Mesendoderm (in vitro differentiated cells): ENCODE results near the gene CENPX.
A peak's percentile ranks its signal among the peaks of the same experiment; 100 is the strongest.

Experiments used
- DNase-seq: peaks from one replicate; pipeline ENCODE4 v3.0.0; 2013
- H2AK5ac ChIP-seq: 2 replicates; pipeline ENCODE4 v1.6.1; 2013; ENCODE audit warnings: low read length, inconsistent platforms
- H2BK120ac ChIP-seq: 2 replicates; pipeline ENCODE4 v1.6.1; 2013; ENCODE audit warnings: low read depth, mild to moderate bottlenecking, low read length, moderate library complexity, mixed read lengths
- H2BK15ac ChIP-seq: replicated peaks from 2 replicates; pipeline ENCODE4 v1.6.1; 2013; ENCODE audit warnings: low read depth, mild to moderate bottlenecking, moderate library complexity
- H2BK5ac ChIP-seq: 2 replicates; pipeline ENCODE4 v1.6.1; 2013; ENCODE audit warnings: low read length, inconsistent platforms
- H3K18ac ChIP-seq: 2 replicates; pipeline ENCODE4 v1.6.1; 2013; ENCODE audit warnings: mild to moderate bottlenecking, low read length, mixed read lengths
- H3K23ac ChIP-seq: one replicate; pipeline ENCODE4 v1.6.1; 2013; ENCODE audit warnings: low read length
- H3K27ac ChIP-seq: 2 replicates; pipeline ENCODE4 v1.5.1; 2013; ENCODE audit warnings: low read depth, mild to moderate bottlenecking, inconsistent platforms, low read length, moderate library complexity
- H3K27me3 ChIP-seq: 2 replicates; pipeline ENCODE4 v1.6.1; 2013; ENCODE audit warnings: low read length, control low read depth, mild to moderate bottlenecking, inconsistent platforms; ENCODE audit not compliant: insufficient read depth, poor library complexity
- H3K36me3 ChIP-seq: 2 replicates; pipeline ENCODE4 v1.6.1; 2013; ENCODE audit warnings: low read length, inconsistent platforms; ENCODE audit not compliant: control insufficient read depth, insufficient read depth
- H3K4ac ChIP-seq: one replicate; pipeline ENCODE4 v1.6.1; 2013; ENCODE audit warnings: low read depth, mild to moderate bottlenecking, low read length, moderate library complexity
- H3K4me1 ChIP-seq: 2 replicates; pipeline ENCODE4 v1.6.1; 2013; ENCODE audit warnings: low read depth, low read length, inconsistent platforms; ENCODE audit not compliant: control insufficient read depth
- H3K4me2 ChIP-seq: 2 replicates; pipeline ENCODE4 v1.6.1; 2013; ENCODE audit warnings: low read length
- H3K4me3 ChIP-seq: 2 replicates; pipeline ENCODE4 v1.5.1; 2013; ENCODE audit warnings: mild to moderate bottlenecking, low read length
- H3K56ac ChIP-seq: one replicate; pipeline ENCODE4 v1.6.1; 2013; ENCODE audit warnings: low read length
- H3K79me1 ChIP-seq: 2 replicates; pipeline ENCODE4 v1.6.1; 2013; ENCODE audit warnings: low read length, inconsistent platforms
- H3K79me2 ChIP-seq: 2 replicates; pipeline ENCODE4 v1.6.1; 2013; ENCODE audit warnings: mild to moderate bottlenecking, low read length; ENCODE audit not compliant: control insufficient read depth, insufficient read depth
- H3K9ac ChIP-seq: 2 replicates; pipeline ENCODE4 v1.6.1; 2013; ENCODE audit warnings: low read length, inconsistent platforms
- H4K5ac ChIP-seq: one replicate; pipeline ENCODE4 v1.6.1; 2013; ENCODE audit warnings: low read length
- H4K8ac ChIP-seq: one replicate; pipeline ENCODE4 v1.6.1; 2013; ENCODE audit warnings: low read depth, mild to moderate bottlenecking, control low read depth, low read length, moderate library complexity
- WGBS: extraction: QIAGEN DNeasy Blood & Tissue Kit; methylation state at CpG from one replicate; pipeline ENCODE4 v1.1.7; 2013; ENCODE audit warnings: low lambda C conversion rate, missing lambda C conversion rate; ENCODE audit not compliant: insufficient coverage; ENCODE audit errors: extremely low coverage; 5-methylcytosine and 5-hydroxymethylcytosine counted together

CENPX gene

DNA sequence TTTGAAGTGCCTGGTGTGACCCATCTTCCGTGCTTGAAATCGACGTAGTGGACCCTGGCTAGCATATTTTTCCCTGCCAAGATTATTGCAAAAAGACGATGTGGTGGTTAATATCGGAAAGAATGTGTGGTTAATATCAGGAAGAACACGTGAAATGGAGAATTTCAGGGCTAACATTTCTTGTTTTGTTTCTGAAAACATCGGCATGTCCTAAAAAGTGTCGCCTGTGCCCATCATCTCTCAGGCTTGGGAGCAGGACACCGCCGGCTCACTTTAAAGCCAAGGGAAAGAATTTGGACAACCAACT is 15.2 kb upstream of the CENPX start:
- no CpG with 5 or more reads among the region's 10 CpGs for WGBS
- Histone ChIP-seq H3K27me3 (no peaks in the 10 kb centered on the region), H3K9ac (no peak overlapping the region), H3K4ac (no peak overlapping the region), H3K23ac (no peak overlapping the region), H3K79me2 (no peaks in the 10 kb centered on the region), H3K27ac (no peak overlapping the region), H2AK5ac (no peak overlapping the region), H2BK5ac (no peak overlapping the region), H4K8ac (no peak overlapping the region), H3K18ac (no peak overlapping the region), H3K4me1 (no peaks in the 10 kb centered on the region), H2BK15ac (no peak overlapping the region), H3K4me2 (peak overlapping the region; percentile 3), H2BK120ac (no peak overlapping the region), H4K5ac (no peak overlapping the region), H3K36me3 (no peaks in the 10 kb centered on the region), H3K79me1 (no peaks in the 10 kb centered on the region), H3K56ac (no peak overlapping the region), H3K4me3 (no peak overlapping the region)
- DNase-seq, result no peak

DNA sequence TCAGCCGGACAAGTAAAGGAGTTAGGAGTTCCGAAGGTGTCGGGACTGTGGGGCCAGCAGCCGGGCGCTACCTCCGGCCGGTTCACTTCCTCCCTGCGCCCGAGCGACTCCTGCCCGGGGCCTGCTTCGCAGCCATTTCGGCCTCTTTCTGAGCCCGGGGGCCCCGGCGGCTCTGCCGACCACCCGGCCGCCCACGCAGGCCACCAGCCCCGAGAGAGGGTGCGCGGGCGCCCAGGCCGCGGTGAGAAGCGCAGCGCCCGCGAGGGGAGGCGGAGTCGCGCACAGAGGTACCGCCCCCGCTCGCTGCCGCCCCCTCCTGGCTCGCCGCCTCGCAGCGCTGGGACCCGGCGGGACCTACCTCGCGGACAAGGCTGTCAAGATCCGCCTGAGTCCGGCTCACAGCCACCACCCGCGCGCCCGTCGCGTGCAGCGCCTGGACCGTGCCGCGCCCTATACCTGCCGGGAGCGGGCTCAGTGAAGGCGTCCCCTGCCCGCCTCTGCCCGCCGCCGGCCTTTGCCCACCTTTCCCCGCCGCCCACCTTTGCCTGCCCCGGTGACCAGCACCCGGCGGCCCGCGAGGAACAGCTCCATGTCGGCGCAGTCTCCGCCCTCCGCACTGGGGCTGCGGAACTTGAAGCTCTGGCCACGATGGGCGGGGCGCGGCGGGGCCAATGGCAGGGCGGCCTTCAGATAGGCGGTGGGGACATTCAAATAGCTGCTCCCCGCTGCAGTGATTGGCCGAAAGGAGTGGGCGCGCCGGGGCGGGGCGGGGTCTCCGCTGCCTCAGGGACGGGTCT is 14.6 kb upstream of the CENPX start, which contains the start of gene DCXR:
Gene DCXR, minus strand, starts transcription at position 606 of the 797 bp plus-strand sequence. Its CDS starts 15 bp downstream, at position 591.
- H3K4me2 ChIP-seq, result peak within 1 kb of the TSS; percentile 96
- WGBS, result no CpG with 5 or more reads among the region's 92 CpGs

DNA sequence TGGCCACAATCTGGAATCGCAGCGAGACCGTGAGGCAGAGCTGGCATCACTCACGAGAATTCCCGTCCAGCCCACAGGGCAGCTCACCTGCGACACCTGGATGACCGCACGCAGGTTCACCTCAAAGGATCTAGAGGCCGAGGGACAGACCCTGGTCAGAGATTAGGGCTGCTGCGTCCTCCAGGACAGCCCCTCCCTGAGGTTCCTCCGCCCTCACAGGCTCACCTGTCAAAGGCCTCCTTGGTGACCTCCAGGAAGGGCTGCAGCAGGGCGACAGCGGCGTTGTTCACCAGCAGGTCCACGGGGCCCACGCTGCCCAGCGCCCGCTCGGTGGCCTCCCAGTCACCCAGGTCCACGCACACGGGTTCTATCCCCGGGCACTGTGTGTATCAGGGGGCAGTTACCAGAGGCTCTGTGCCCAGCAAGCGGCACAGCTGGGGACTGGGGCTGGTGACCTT is 14.0 kb upstream of the CENPX start:
- H3K79me2 ChIP-seq, result no peaks in the 10 kb centered on the region
- H3K23ac ChIP-seq, result peak overlapping the region; percentile 45
- H3K4me2 ChIP-seq, result peak overlapping the region; percentile 96
- DNase-seq, result no peak
- no peak overlapping the region for H3K4ac ChIP-seq
- no peak overlapping the region for H3K27ac ChIP-seq
- peak overlapping the region; percentile 89 for H3K9ac ChIP-seq
- no peaks in the 10 kb centered on the region for H3K36me3 ChIP-seq
- peak overlapping the region; percentile 91 for H3K56ac ChIP-seq
- no peaks in the 10 kb centered on the region for H3K79me1 ChIP-seq
- no peak overlapping the region for H2BK120ac ChIP-seq
- no peaks in the 10 kb centered on the region for H3K4me1 ChIP-seq
- no peaks in the 10 kb centered on the region for H3K27me3 ChIP-seq
- no peak overlapping the region for H4K8ac ChIP-seq
- no peak overlapping the region for H2BK5ac ChIP-seq
- H2BK15ac ChIP-seq, result no peak overlapping the region
- peak overlapping the region; percentile 38 for H3K4me3 ChIP-seq
- no peak overlapping the region for H3K18ac ChIP-seq
- no CpG with 5 or more reads among the region's 23 CpGs for WGBS
- H2AK5ac ChIP-seq, result no peak overlapping the region
- H4K5ac ChIP-seq, result no peak overlapping the region

More for the DNA sequence above, 14.6 kb upstream of the CENPX start, which contains the start of gene DCXR:
- peak within 1 kb of the TSS; percentile 39 for H3K4me3 ChIP-seq
- H3K56ac ChIP-seq, result peak within 1 kb of the TSS; percentile 91
- no peak within 1 kb of the TSS for H4K5ac ChIP-seq
- H3K27ac ChIP-seq, result peak within 1 kb of the TSS; percentile 68
- H4K8ac ChIP-seq, result no peak within 1 kb of the TSS
- H3K79me2 ChIP-seq, result no peaks in the 10 kb centered on the region
- H2BK15ac ChIP-seq, result no peak within 1 kb of the TSS
- H2BK5ac ChIP-seq, result no peak within 1 kb of the TSS
- peak within 1 kb of the TSS; percentile 45 for H3K23ac ChIP-seq
- H3K18ac ChIP-seq, result peak within 1 kb of the TSS; percentile 33
- no peaks in the 10 kb centered on the region for H3K27me3 ChIP-seq
- no peaks in the 10 kb centered on the region for H3K79me1 ChIP-seq
- H3K4me1 ChIP-seq, result no peaks in the 10 kb centered on the region
- no peak within 1 kb of the TSS for H3K4ac ChIP-seq
- H2BK120ac ChIP-seq, result no peak within 1 kb of the TSS
- no peak within 1 kb of the TSS for H2AK5ac ChIP-seq
- H3K36me3 ChIP-seq, result no peaks in the 10 kb centered on the region
- H3K9ac ChIP-seq, result peak within 1 kb of the TSS; percentile 89
- peak; percentile 98 for DNase-seq

DNA sequence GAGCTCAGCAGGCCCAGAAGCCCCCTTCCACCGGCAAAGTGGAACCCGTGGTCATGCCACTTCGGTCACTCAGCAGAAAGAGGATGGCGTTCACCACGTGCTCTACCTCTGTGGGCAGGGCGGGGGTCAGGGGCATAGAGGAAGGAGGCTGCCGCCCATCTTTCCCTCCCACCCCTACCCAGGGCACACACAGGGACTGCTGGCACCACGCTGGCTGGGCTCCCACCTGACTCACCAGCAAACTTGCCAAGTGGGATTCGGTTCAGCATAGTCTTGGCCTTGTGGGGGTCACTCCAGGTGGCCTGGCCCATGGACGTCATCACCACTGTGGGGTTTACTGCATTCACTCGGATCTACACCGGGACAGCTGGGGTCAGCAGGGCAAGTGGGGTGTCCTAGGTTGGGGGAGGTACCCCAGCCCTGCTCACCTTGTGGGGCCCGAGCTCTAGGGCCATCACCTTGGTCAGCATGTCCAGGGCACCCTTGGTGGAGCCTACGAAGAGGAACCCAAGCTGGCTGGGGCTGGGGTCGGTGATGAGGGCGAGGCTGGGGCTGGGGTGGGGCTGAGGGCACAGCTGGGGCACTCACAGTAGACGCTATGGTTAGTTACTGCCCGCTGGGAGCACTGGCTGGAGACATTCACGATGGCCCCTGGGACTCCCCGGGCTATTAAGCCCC is 13.4 kb upstream of the CENPX start:
- Histone ChIP-seq H2BK5ac (no peak overlapping the region), H3K9ac (peak overlapping the region; percentile 89), H3K79me1 (no peaks in the 10 kb centered on the region), H3K36me3 (no peaks in the 10 kb centered on the region), H3K4me1 (no peaks in the 10 kb centered on the region), H2AK5ac (no peak overlapping the region), H3K79me2 (no peaks in the 10 kb centered on the region), H3K27me3 (no peaks in the 10 kb centered on the region), H2BK15ac (no peak overlapping the region), H2BK120ac (no peak overlapping the region), H3K56ac (peak overlapping the region; percentile 91), H3K4ac (no peak overlapping the region), H3K4me3 (no peak overlapping the region), H4K8ac (no peak overlapping the region), H4K5ac (no peak overlapping the region), H3K23ac (peak overlapping the region; percentile 45), H3K18ac (no peak overlapping the region), H3K4me2 (no peak overlapping the region), H3K27ac (no peak overlapping the region)
- WGBS, result no CpG with 5 or more reads among the region's 20 CpGs
- no peak for DNase-seq

DNA sequence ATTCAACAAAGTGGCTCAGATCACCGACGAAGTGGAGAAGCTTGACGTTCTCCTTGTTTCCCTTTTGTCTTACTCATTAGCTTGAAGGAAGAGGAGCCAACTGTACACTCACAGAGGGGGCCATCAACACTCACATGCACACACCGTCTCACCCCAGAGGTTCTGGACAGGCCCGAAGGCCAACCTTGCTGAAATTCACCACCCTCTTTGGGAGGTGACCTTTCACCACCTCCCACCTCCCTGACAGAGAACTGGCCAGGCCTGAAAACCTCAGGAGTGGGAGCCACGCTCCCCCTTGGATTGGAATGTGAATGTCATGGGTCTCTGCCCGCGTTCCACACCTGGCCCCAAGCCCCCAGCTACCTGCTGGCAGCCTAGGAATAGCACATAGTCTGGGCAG is 12.8 kb upstream of the CENPX start:
- Histone ChIP-seq H2AK5ac (no peak overlapping the region), H3K27ac (no peak overlapping the region), H3K27me3 (no peaks in the 10 kb centered on the region), H3K23ac (no peak overlapping the region), H3K4me3 (no peak overlapping the region), H2BK120ac (no peak overlapping the region), H3K79me2 (no peaks in the 10 kb centered on the region), H3K79me1 (no peaks in the 10 kb centered on the region), H4K8ac (no peak overlapping the region), H3K4me2 (no peak overlapping the region), H3K9ac (no peak overlapping the region), H2BK15ac (no peak overlapping the region), H3K4ac (no peak overlapping the region), H4K5ac (no peak overlapping the region), H3K56ac (no peak overlapping the region), H3K36me3 (no peaks in the 10 kb centered on the region), H3K18ac (no peak overlapping the region), H2BK5ac (no peak overlapping the region), H3K4me1 (no peaks in the 10 kb centered on the region)
- DNase-seq, result no peak
- WGBS, result no CpG with 5 or more reads among the region's 8 CpGs
